T1000 (cell line): ENCODE measurements around the gene TNS3.

Experiments
- DNase-seq: peaks from one replicate; lab custom pipeline; 2025; ENCODE audit warnings: mixed read lengths; lab: John Stamatoyannopoulos, UW

Gene TNS3

GRCh38 chr7:47303695-47304453 is 278.0 kb downstream of the TNS3 start:
- DNase-seq = no peak

GRCh38 chr7:47303014-47303694 is 278.8 kb downstream of the TNS3 start:
- DNase-seq = no peak

DNA sequence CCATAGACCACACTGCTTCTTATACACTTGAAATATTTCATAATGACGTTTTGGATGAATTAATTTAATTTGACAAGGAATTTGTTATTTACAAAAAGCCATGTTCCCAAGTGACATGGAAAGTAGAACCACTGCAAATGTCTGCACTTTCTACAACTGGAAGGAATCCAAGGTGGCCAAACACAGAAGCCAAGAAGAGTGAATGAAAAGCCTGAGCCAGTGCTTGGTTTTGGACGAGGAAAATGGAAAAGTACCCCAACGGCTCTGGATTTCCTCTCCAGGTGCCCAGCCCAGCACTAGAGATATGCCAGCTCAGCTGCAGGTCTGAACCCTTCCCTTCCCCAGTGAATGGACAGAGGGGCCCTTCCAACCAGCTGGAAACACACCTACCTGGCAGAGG is 279.4 kb downstream of the TNS3 start:
- DNase-seq = no peak

GRCh38 chr7:47301657-47302295 is 280.1 kb downstream of the TNS3 start:
- DNase-seq = no peak

DNA sequence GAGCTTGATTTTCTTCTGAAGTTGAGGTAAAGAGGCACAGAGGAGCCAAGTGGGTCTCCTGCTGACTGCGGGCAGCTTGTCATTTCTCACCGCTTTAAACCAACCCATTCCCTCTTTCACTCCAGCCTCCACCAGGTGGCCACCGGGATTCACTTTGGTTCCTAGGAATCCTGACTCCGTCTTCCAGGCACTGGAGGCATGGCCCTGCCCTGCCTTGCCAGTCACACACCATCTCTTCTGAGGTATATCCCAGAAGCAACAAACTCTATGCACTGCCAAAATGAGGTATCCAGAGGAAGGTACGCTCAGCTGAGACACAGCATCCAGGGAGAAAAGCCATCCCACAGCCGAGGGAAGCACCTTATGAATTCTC is 280.8 kb downstream of the TNS3 start:
- DNase-seq = no peak

GRCh38 chr7:47300472-47301104 is 281.3 kb downstream of the TNS3 start:
- DNase-seq = no peak

GRCh38 chr7:47299496-47299895 is 282.4 kb downstream of the TNS3 start:
- no peak for DNase-seq

GRCh38 chr7:47298636-47299035 is 283.3 kb downstream of the TNS3 start:
- DNase-seq = no peak

DNA sequence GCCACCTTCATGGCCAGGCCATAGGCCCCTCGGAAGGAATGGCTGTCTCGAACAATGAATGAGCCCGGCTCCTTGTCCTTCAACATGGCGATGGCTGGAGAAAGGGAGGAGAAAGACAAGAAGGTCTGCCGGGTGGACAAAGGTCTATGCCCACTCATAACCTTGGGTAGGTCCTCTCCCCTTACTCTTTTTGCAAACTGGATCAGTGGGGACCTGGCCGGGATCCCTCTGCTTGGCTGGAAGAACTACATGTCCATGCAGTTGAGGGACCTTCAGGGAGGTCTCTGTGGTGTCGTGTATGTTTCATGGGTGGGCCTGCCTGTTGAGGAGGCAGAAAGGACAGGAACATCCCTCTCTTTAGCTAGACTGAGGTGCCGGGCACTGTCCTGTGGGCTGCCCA is 284.8 kb downstream of the TNS3 start:
- no peak for DNase-seq

DNA sequence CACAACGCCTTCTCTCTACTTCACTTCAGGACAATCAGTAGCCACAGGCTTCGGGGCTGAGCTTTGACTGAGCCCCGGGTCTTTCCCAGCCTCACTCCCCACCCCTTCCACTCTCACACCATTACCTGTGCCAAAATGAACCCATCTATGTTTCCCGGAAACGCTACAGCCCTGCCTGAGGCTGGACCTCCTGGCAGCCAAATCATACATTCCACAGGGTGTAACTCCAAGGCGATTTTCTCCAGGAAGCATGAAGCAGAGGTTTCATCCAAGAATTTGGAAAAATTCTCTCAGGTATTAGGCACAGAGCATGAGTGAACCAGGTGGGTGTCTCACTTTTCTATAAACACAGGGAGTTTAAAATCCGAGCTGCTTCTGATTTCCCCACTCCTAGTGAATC is 286.3 kb downstream of the TNS3 start:
- no peak for DNase-seq

DNA sequence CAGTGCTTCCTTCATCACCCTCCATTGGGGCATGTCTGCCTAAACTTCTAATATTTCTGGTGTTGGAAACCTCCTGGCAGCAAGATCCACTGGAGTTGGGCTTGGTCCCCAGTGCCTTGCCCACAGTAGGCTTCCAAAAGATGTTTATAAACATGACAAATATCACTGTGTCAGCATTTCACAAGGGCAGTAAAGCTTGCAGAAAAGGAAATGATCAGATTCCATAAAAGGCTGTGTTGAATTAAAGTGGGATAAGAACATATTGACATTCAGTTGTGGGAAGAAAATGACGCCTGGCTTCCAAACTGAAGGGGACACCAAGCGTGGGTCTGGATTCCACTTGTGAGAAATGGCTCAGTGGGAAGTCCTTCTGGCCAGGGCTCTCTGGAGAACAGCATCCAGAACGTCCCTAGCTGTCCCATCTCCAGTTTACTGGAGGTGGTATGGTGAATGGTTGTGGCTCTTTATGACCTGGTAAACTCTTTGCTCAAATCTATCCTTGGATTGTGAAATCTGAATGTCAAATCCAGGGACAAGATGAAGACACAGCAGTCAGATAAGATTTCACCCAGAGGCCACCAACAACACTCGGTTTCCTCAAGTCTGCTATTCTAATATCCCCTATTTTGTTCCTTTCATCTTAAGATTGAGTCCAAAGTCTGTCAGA is 287.2 kb downstream of the TNS3 start:
- DNase-seq = no peak

DNA sequence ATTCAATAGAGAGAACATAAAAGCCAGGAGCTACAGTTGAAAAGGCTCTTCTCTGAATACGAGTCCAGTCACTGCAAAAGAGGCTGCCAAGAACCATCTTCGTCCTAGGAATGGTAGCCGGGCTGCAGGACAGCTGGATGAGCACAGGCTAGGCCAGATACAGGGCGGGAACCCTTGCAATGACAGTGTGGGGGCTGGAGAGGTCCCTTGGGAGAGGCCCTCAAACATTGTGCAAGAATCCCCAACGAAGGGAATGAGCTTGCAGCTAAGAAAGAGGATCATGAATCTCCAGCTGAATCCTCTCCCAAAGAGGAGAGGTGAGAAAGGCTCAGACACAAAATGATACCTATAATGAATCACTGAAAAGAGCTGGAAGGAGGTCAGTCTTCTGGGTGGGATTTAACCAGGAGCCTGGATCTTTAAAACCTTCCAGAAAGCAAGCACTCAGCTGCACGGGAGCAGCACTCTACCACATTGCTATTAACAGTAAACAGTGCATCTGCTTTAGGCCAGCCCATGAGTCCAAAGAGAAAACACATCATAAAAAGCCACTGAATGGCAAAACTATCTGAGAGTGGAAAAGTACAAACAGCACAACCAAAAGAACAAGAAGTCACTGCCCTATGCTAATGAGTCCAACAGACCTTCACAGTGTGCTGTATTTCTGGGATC is 287.9 kb downstream of the TNS3 start:
- no peak for DNase-seq

DNA sequence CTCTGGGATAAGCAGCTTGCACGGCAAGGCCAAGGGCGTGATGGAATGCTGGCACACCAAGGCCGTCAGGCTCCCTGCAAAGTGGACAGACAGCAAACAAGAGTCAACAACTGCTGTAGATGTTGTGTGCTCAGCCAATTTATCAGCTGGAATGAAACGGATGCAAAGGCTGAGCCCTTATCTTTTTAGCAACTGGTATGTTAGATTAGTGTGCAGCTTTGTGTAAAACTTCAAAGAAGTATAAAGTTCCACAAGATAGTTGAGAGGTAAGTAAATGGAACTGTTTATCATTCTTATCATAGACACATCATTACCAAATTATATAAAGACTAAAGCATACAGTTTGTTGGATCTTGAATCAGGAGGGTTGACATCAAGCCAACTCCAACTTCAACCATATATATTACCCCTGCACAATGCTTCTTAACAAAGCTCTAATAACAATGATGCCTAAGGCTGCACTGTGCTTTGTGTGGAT is 289.0 kb downstream of the TNS3 start:
- no peak for DNase-seq

DNA sequence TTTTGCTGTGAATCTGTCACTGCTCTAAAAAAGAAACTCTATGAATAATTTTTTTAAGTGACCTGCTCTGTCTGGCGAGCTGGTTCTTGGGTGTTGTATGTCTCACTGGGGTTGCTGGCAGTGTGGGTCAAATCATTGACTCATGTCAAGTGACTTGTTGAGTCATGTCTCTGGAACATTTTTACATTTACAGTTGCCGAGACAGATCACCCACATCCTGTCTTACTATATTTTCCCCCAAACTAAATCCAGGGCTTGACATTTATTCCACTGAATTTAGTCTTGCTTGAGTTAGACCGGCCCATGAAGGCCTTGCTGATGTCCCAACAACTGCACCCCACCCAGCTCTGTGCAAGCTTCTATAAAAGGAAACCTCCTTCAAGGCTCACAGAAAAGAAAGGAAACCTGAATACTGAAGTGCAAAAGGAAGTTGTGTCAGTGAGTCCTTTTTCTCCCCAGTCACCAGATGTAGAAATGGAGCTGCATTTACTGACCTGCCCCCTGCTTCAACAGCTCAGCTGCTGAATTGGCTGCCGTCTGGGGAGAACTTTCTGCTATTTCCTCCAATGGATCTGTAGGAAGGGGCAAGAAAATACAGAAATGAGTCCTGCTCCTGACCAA is 290.3 kb downstream of the TNS3 start:
- DNase-seq = no peak

DNA sequence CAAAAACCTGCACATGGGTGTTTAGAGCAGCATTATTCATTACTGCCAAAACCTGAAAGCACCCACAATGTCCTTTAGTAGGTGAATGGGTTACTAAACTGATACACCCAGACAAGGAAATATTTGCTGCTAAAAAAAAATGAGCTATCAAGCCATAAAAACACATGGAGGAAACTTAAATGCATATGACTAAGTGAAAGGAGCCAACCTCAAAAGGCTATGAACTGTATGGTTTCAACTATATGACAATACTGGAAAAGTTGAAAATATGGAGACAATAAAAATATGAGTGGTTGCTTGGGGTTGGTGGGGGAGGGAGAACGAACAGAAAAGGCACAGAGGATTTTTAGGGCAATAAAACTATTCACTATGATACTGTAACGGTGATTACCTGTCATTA is 291.0 kb downstream of the TNS3 start:
- no peak for DNase-seq

GRCh38 chr7:47290466-47290865 is 291.4 kb downstream of the TNS3 start:
- DNase-seq = no peak

DNA sequence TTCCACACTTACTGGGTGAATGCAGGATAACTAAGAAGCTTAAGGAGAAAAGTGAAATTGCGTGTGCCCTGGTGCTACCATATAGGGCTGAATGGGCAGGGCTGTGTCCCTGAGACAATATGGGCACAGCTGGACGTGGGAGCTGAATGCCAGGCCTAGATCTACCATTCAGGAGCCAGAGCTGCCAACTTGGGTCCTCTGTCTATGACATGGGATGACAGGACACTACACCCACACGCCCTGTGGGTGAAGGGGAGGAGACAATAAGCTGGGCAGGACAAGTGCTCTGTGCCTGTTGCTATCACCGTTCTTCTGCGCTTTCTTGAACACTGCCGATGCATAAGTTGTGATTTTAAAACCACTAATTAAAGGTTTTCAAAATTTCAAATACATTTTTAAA is 293.9 kb downstream of the TNS3 start:
- DNase-seq = no peak

DNA sequence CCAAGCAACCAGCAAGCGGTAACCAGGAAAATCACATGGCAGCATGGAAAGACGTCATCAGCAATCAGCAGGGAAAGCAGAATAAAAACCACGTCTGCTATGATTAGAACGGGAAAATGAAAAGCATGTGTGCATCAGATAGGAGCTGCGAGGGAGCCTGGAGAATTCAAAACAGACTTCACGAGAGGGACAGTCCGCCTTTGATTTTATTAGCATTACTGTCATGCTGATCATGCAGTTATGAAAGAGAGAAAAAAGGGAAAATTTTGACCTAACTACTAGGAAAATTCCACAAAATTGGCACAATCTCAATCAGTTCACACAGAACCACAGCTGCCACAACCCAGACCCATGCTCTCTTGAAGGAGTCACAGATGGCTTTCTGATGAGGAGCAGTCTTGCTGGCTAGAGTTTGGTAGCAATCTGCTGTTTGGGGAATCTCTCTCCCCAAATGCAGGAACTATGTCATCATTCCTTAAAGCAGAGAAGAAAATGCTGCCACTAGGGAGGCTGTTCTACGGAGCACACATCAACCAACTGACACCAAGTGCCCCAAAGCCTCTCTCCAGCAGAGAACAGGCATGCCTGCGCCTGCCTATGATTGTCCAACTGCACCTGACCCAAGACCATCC is 295.9 kb downstream of the TNS3 start:
- DNase-seq = no peak

DNA sequence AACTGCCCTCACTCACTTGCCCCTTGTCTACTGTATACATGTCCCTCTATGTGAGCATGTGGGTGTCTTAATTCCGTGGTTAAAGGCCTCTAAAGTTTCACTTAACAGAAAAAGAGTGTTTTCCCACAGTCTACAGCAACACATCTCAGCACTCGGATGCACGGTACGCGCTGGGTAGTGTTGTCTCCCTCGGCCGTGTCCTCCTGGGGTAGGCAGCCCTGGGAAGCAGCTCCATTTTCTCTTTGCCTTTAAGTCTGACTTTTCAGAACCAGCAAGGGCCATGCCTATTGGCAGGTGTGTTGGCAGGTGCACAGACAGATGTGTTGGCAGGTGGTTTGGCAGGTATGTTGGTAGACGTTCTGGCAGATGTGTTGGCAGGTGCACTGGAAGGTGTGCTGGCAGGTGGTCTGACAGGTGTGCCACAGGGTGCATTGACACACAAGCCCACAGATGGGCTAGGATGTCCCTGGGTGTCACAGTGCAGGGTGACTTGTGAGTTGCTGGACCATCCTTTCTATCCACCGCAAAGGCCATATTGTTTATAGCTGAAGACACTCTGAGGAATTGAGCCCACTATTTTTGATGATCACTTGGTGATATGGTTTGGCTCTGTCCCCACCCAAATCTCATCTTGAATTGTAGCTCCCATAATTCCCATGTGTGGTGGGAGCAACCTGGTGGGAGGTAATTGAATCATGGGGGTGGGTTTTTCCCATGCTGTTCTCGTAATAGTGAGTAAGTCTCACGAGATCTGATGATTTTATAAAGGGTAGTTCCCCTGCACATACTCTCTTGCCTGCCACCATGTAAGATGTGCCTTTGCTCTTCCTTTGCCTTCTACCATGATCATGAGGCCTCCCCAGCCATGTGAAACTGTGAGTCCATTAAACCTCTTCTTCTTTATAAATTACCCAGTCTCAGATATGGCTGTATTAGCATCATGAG is 296.9 kb downstream of the TNS3 start:
- no peak for DNase-seq
